T-helper 2 cell treated with Interferon-gamma antibody and Interleukin-4, amounts not matched to agents 100 ng/mL and 5 ng/mL, for 36 hours (primary cell): ENCODE measurements around the gene TTC39C. TPM values are rescaled to one million over a fixed set of nuclear protein-coding genes. Genes with fewer than 3 reads are reported as not detected.
"Not testable (repeated sequence)": the region's sequence is repeated elsewhere in the genome, so short reads cannot be mapped to it uniquely, and the experiment has no call there.

Experiments used
- intact Hi-C: fragments of 100-400 bp; cut with micrococcal nuclease; formaldehyde crosslinking; loops from one replicate; pipeline ENCODE4 v1.15.1; 2023
- total RNA-seq: library from RNA; stranded (reverse); gene quantifications from 2 replicates; pipeline ENCODE4 v1.2.3, GENCODE V29; 2022

The TTC39C gene
- total RNA-seq, 1 donor from 2014 or later = 68.1 TPM

DNA sequence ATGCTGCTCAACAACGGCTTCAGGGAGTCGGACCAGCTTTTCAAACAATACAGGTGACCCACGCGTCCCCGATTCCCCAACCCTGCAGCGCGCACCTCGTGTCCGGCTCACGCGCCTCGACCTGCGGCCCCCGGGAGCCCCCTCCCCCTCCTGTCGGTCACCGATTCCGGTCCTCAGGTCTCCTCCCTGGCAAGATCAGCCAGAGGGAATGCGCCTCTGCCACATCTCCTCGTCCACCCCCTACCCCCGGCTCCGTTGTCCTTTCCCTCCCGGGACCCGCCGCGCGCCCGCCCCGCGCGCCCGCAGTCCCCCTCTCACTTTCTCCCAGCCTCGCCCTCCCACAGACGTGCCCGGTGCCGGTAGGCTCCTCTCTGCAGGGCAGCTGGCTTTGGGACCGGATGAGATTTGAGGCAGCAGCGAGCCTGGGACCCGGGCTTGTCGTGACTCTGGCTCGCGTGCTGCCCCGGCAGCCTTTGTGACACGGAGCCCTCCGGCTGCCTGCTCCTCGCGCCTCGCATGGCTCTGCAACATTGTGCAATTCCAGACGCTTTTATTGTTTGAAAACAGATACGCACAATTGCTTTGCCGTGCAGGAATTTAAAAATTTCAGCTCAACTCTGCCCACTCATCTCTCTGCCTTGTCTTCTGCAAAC is 558 bp downstream of the TTC39C start:
- intact Hi-C loops = loop anchor here (5.0 to 10.0 kb wide), 6 partner anchors 37 to 780 kb away; partner anchors contain the start of genes NPC1 and RIOK3

DNA sequence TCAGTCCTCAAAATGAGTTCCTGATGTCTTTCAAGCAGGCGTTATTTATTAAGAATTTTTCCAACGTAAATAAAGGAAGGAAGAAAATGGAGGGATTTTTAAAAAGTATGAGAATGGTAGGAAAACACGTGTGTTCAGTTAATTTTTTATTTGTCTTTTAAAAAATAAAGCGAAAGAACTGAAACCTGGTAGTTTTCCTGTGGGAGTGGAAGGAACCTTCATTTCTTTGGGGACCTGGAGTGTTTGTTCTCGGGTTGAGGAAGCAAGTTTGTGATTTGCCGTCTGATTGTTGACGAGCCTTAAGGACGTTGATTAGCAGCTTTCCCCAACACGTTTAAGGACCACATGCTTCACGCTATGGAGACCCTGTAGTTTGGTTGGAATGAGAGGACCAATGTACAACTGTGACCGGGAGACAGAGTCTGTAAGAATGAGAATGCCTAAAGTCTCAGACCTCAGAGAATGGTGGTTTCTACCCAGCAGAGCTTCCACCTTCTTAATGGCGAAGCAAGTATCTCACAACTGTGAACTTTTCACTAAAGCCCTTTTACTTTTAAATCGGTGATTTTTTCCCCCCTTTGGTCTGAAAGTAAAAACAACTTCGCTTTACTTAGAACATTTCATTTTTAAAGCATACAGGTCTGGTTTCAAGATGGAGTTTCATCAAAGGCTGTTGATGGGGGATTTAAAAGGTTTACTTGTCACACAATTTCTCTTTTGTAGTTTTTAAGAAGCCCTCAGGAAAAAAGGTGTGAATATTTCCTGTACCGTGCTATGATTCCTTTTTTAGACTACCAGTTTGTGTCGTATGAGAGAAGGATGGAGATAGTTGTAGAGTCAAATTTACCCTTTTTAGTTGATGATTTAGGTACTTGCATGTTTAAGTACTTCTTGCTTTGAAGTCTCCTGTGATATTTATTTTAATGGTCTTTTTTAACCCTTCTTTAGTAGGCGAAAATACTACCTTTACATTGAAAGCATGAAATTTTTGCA is 1.4 kb downstream of the TTC39C start:
- intact Hi-C loops = loop anchor here (5.0 to 10.0 kb wide), 4 partner anchors 36 to 781 kb away; partner anchors contain the start of gene NPC1

DNA sequence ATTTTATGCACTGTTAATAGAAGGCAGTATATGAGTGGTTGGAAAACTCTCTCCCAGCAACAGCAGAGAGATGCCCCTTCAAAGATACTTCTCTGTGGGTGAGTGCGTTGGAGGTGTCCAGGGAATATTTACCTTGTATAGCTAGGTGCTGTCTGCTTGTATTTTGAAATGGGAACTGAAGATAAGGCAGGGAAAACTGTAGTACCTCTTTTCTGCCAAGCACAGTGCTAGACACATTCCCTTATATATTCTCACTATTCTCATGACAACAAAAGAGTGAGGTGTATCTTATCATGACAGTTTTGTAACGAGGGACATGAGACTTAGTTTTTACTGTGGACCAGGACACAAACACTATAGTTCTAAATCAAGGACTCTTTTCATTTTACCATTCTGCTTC is 2.1 kb downstream of the TTC39C start:
- intact Hi-C loops = loop anchor here (5.0 to 10.0 kb wide), 4 partner anchors 36 to 782 kb away; partner anchors contain the start of gene NPC1

GRCh38 chr18:24018299-24018886 is 3.8 kb downstream of the TTC39C start:
- intact Hi-C loops = loop anchor here (2.0 to 10.0 kb wide), 5 partner anchors 34 to 784 kb away; partner anchors contain the start of gene NPC1

GRCh38 chr18:24019641-24020331 is 5.2 kb downstream of the TTC39C start:
- intact Hi-C loops = loop anchor here (1.0 to 10.0 kb wide), 7 partner anchors 33 to 785 kb away; partner anchors contain the start of gene NPC1

DNA sequence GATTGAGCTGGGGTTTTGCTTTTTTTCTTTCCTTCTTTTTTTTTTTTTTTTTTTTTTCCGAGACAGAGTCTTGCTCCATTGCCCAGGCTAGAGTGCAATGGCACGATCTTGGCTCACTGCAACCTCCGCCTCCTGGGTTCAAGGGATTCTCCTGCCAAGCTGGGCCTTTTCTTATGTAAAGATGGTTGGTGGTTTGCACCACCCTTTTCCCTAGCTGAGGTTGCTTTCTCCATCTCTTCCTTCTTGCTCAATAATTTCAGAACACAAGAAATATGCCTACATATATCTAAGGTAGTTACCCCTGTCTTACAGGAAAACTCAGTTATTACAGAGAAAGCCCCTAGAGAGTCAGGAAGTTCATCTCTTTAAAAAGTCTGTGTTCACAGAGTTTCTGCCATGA is 7.0 kb downstream of the TTC39C start:
- intact Hi-C loops = loop anchor here (2.0 kb wide), 1 partner anchor 97 kb away; no protein-coding TSS in a partner anchor

DNA sequence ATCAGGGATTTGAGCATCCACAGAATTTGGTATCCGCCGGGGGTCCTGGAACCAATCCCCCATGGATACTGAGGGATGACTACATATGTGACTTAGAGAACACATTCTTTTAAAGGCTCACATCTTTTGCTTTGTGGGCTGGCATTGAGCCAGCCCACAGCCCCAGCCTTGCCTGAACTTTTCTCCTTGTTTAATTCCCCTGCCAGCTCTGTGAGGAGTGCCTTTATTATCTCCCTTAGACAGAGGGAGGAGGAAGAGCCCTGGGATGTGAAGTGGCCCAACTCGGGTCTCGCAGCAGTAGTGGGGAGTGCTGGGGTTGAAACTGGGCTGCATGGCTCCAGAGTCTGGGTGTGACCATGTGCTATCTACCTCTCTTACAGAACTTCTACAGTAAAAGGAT is 7.6 kb downstream of the TTC39C start:
- intact Hi-C loops = no loop called here

DNA sequence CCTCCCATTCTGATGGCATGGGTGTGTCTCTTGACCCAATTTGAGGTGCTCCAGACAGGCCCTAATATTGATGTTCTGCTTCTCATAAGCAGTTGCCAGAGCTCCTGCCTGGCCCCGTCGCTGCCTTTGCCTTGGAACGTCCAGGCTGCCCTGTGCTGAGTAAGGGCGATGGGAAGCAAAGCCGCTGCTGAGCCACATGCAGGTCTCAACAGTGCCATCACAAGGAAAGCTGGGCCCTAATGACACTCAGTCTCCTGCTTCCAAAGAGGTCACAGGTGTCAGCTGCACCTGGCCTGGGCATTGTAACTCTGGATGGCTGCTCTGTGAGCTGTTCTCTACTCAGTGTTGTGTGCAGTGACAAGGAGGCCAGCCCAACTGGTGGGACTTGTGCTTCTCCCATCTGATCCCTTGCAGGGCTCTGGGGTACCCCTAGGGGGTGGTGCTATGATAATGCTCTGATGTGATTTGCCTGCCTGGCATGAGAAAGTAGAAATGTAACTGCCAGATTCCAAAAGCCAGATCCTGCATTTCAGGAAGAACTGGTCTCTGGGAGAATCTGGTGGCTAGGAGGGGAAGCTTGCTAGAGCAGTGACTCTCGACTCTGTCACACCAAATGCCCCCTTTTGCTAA is 8.7 kb downstream of the TTC39C start:
- intact Hi-C loops = no loop called here

DNA sequence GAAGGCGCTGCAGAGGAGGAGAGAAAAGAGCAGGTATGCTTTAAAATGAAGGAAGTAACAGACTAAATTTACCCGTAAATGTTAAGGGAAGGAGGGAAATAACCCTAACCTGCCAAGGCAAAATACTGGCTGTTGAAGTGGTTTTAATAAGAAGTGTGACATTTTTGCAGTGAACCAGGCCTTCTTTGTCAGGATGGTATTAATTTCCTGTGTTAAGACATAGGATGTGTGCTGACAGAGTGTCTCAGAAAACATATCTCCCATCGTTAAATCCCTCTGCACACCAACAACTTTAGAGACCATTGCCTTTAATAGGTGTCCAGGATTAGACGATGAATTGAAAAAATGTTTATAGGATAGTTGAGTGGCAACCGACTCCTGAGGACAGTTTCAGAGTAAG is 9.9 kb downstream of the TTC39C start:
- intact Hi-C loops = no loop called here

DNA sequence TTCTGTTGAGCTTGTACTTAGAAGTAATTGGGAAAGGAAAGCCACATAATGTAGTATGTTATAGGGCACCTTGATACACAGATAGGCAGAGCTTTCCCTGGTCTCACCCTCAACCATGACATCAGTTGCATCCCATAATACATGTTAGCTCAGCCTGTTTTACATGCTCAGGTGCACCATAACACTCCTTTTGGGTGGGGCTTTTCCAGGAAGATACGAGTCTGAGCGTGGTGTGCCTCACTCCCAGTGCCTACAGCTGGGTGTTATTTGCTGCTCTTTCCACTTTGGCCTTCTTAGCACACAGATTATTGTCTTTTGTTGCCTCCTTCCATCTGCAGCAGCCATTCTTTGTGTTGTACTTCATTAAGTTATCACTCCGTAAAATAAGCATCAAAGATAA is 11.9 kb downstream of the TTC39C start:
- intact Hi-C loops = no loop called here

DNA sequence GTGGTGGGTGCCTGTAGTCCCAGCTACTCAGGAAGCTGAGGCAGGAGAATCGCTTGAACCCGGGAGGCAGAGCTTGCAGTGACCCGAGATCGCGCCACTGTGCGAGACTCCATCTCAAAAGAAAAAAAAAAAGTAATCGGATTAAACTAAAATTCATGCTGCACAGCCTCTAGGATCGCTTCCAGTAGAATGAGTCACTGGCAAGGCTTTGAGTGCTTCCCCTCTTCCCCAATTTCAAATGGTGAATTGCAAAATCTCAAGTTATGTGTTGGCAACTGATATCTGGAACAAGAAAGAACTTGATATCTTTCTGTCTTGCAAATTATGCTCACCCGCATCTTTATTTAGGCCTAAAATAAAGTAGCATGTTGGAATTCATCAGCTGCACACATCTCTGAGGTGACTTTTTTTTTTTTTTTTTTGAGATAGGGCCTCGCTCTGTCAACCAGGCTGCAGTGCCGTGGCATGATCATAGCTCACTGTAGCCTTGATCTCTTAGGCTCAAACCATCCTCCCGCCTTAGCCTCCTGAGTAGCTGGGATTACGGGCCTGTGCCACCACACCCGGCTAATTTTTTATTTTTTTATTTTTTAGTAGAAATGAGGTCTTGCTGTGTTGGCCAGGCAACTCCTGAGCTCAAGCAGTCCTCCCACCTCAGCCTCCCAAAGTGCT is 12.7 kb downstream of the TTC39C start:
- intact Hi-C loops = no loop called here

DNA sequence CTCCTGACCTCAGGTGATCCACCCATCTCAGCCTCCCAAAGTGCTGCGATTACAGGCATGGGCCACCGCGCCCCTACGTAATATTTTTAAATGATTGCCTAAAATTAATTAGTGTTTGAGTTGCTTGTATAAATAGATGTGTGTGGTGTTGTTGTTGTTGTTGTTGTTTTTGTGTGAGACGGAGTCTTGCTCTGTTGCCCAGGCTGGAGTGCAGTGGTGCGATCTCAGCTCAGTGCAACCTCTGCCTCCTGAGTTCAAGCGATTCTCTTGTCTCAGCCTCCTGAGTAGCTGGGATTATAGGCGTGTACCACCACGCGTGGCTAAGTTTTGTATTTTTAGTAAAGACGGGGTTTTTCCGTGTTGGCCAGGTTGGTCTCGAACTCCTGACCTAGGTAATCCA is 14.4 kb downstream of the TTC39C start:
- intact Hi-C loops = not testable (repeated sequence)

- intact Hi-C loops = no loop called here
These were observed 16.8 kb downstream of the TTC39C start for GRCh38 chr18:24031318-24031717.

GRCh38 chr18:24031916-24032315 is 17.4 kb downstream of the TTC39C start:
- intact Hi-C loops = no loop called here

DNA sequence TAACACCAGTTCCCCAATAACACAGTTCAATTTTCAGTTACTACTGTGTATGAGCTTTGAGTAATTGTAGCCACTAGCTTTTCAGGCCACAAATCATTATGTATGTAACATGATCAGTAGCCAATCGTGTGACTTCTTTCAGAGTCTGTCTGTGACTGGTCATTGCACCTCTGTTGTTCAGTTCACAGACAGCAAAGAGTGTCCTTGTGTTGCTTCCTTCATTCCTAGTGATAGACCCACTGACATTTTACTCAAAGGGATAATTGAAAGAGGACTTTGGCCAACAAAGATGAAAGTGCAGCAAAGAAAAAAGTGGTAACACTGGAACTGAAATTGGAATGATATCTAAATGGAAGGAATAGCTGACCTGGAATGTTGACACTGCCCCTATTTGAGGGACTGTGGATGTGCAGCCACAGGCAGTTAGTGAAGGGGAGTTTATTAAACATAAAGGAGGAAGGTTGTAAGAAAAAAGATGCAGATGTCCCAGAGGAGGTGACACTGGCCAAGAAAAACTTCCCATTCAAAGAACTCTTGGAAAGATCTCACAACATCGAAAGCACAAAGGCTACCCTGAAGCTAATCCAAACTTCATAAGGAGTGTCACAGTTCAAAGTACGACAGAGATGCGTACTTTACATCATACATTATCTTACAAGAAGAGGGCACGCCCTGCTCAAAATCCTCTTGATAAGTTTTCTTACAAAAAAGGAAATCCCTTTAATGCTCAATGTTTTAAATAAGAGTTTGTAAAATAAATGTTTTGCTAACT is 19.3 kb downstream of the TTC39C start:
- intact Hi-C loops = no loop called here

- intact Hi-C loops = no loop called here
These were observed 20.8 kb downstream of the TTC39C start for GRCh38 chr18:24035316-24035715.

GRCh38 chr18:24039671-24040070 is 25.1 kb downstream of the TTC39C start:
- intact Hi-C loops = no loop called here

- intact Hi-C loops = no loop called here
These were observed 27.1 kb downstream of the TTC39C start for GRCh38 chr18:24041691-24042090.

- intact Hi-C loops = no loop called here
These were observed 28.8 kb downstream of the TTC39C start for GRCh38 chr18:24043403-24043802.
